C4-2B (cell line): Measurements from ENCODE around the gene C1D.

Experiments
- ZFX ChIP-seq: fragments of 450-650 bp; IDR thresholded peaks from 2 replicates; pipeline ENCODE4 v1.6.1; 2017
- TF ChIP-seq, protein P1 (sequence below): fragments of 450-650 bp; conservative IDR thresholded peaks from 2 replicates; pipeline ENCODE4 v1.5.1; 2017; ENCODE audit warnings: mild to moderate bottlenecking

DNA sequence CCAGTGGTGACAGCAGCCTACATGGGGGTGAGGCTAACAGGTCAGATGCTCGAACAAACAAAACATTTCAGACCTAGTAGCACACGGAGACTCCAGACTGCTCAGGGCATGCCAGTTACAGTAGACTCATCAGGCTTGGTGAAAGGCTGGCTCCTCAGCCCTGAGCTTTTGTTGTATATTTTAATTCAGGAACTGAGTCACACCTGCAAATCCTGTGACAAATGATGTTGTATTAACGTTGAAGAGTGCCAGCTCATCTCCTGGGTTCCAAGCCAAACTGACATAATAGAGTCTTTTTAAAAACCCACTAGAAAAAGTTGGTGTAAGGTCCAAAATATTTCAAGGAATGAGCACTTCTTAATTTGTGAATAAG lies 65.3 kb downstream of the C1D start:
- TF ChIP-seq, protein P1, sequence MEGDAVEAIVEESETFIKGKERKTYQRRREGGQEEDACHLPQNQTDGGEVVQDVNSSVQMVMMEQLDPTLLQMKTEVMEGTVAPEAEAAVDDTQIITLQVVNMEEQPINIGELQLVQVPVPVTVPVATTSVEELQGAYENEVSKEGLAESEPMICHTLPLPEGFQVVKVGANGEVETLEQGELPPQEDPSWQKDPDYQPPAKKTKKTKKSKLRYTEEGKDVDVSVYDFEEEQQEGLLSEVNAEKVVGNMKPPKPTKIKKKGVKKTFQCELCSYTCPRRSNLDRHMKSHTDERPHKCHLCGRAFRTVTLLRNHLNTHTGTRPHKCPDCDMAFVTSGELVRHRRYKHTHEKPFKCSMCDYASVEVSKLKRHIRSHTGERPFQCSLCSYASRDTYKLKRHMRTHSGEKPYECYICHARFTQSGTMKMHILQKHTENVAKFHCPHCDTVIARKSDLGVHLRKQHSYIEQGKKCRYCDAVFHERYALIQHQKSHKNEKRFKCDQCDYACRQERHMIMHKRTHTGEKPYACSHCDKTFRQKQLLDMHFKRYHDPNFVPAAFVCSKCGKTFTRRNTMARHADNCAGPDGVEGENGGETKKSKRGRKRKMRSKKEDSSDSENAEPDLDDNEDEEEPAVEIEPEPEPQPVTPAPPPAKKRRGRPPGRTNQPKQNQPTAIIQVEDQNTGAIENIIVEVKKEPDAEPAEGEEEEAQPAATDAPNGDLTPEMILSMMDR: no peak
- TF ChIP-seq ZFX: no peak
